B cell (primary cell): ENCODE results near the gene NRXN2. TPM values are rescaled to one million over a fixed set of nuclear protein-coding genes. Genes with fewer than 3 reads are reported as not detected.

Source experiments
- ATAC-seq: fragments of 200-7000 bp; cut with Tn5 transposase; one replicate; pipeline ENCODE4 v1.10.0; 2021; ENCODE audit warnings: low read depth, mild to moderate bottlenecking, moderate number of reproducible peaks, moderate library complexity
- CTCF ChIA-PET: fragments of 350-600 bp; sonication (Branson Sonifier 250); formaldehyde crosslinking; loops from one replicate; lab custom pipeline; 2021; ENCODE audit warnings: antibody characterized with exemption, inconsistent platforms; lab: Charles Lee
- POLR2A ChIA-PET: fragments of 350-600 bp; sonication (Branson Sonifier 250); formaldehyde crosslinking; loops from one replicate; lab custom pipeline; 2021; ENCODE audit warnings: antibody characterized with exemption; lab: Charles Lee
- DNase-seq: peaks from one replicate; pipeline ENCODE4 v3.0.0; 2013
- H2AFZ ChIP-seq: 2 replicates; pipeline ENCODE4 v1.6.1; 2012; ENCODE audit warnings: mild to moderate bottlenecking, low read depth, low read length; ENCODE audit not compliant: insufficient read depth, poor library complexity, severe bottlenecking
- H3K27ac ChIP-seq, 2 donors: 1 replicate in 1 of 2; 2 replicates in 1 of 2; pipeline ENCODE4 v1.5.1; 2012 to 2013; ENCODE audit warnings: low read length in 2 of 2, mild to moderate bottlenecking in 2 of 2, moderate library complexity in 1 of 2
- H3K27me3 ChIP-seq, 4 experiments: fragments of 200-600 bp in 1 of 4; sonication (generic) in 1 of 4; replicated peaks in 1 of 4; 1 replicate in 2 of 4; 2 replicates in 2 of 4; pipeline versions ENCODE4 v1.6.1 to v1.7.0; 2013 to 2016; ENCODE audit warnings: low read length in 3 of 4, mild to moderate bottlenecking in 2 of 4, mixed read lengths in 1 of 4, moderate library complexity in 1 of 4; ENCODE audit not compliant: insufficient read depth in 4 of 4, control insufficient read depth in 3 of 4; ENCODE audit errors: control extremely low read depth in 1 of 4
- H3K36me3 ChIP-seq, 2 experiments: replicated peaks in 1 of 2; 1 replicate in 1 of 2; 2 replicates in 1 of 2; pipeline versions ENCODE4 v1.6.1 to v1.7.1; 2013; ENCODE audit warnings: low read length in 1 of 2; ENCODE audit not compliant: insufficient read depth in 2 of 2, control insufficient read depth in 1 of 2; ENCODE audit errors: control extremely low read depth in 1 of 2, extremely low read depth in 1 of 2
- H3K4me1 ChIP-seq, 2 donors: fragments of 200-600 bp in 1 of 2; sonication (generic) in 1 of 2; 1 replicate in 1 of 2; 2 replicates in 1 of 2; pipeline versions ENCODE4 v1.5.1 to v1.6.1; 2013 to 2017; ENCODE audit warnings: low read length in 2 of 2; ENCODE audit not compliant: control insufficient read depth in 2 of 2, insufficient read depth in 2 of 2
- H3K4me2 ChIP-seq: replicated peaks from 2 replicates; pipeline ENCODE3; 2012; ENCODE audit warnings: mild to moderate bottlenecking, low read depth, low read length; ENCODE audit not compliant: poor library complexity, severe bottlenecking
- H3K4me3 ChIP-seq, 5 experiments: fragments of 200-600 bp in 1 of 5; sonication (generic) in 1 of 5; 1 replicate in 3 of 5; 2 replicates in 2 of 5; pipeline versions ENCODE4 v1.5.1 to v1.7.0; 2011 to 2016; ENCODE audit warnings: low read length in 4 of 5, mild to moderate bottlenecking in 4 of 5, low read depth in 2 of 5, control low read depth in 1 of 5, moderate library complexity in 1 of 5; ENCODE audit not compliant: insufficient read depth in 1 of 5; ENCODE audit errors: control extremely low read depth in 1 of 5, extremely low read depth in 1 of 5
- H3K79me2 ChIP-seq: fragments of 200-600 bp; sonication (generic); one replicate; pipeline ENCODE4 v1.6.0; 2016; ENCODE audit warnings: low read length; ENCODE audit not compliant: control insufficient read depth, insufficient read depth
- H3K9ac ChIP-seq: fragments of 200-600 bp; sonication (generic); 2 replicates; pipeline ENCODE4 v1.6.1; 2017; ENCODE audit warnings: mild to moderate bottlenecking, low read length, moderate library complexity
- H3K9me3 ChIP-seq, 3 donors: one replicate each; pipeline versions ENCODE4 v1.6.1 to v1.7.1; 2013; ENCODE audit warnings: low read length in 2 of 3; ENCODE audit not compliant: control insufficient read depth in 2 of 3, insufficient read depth in 1 of 3; ENCODE audit errors: control extremely low read depth in 1 of 3
- H4K20me1 ChIP-seq: 2 replicates; pipeline ENCODE4 v1.6.0; 2012; ENCODE audit warnings: mild to moderate bottlenecking, low read length; ENCODE audit not compliant: insufficient read depth, control insufficient read depth, poor library complexity, severe bottlenecking
- H3K27ac Mint-ChIP-seq: one replicate; pipeline ENCODE4 v1.8.0; 2021; ENCODE audit warnings: mixed read lengths
- H3K27me3 Mint-ChIP-seq: one replicate; pipeline ENCODE4 v1.8.0; 2021; ENCODE audit warnings: mixed read lengths
- H3K4me1 Mint-ChIP-seq: one replicate; pipeline ENCODE4 v1.8.0; 2021; ENCODE audit warnings: mixed read lengths
- H3K4me3 Mint-ChIP-seq: one replicate; pipeline ENCODE4 v1.8.0; 2021; ENCODE audit warnings: mixed read lengths
- H3K9me3 Mint-ChIP-seq: one replicate; pipeline ENCODE4 v1.8.0; 2022; ENCODE audit warnings: mixed read lengths; ENCODE audit not compliant: insufficient read depth
- EZH2 ChIP-seq: IDR thresholded peaks from 2 replicates; pipeline ENCODE4 v1.6.1; 2012; ENCODE audit warnings: borderline replicate concordance, low read depth, mild to moderate bottlenecking, moderate library complexity, low read length; ENCODE audit not compliant: insufficient read depth, poor library complexity, severe bottlenecking
- WGBS: methylation state at CpG from one replicate; pipeline ENCODE4 v1.1.5; 2013; ENCODE audit warnings: missing lambda C conversion rate; ENCODE audit not compliant: insufficient coverage; 5-methylcytosine and 5-hydroxymethylcytosine counted together
- intact Hi-C: fragments of 100-400 bp; cut with micrococcal nuclease; formaldehyde crosslinking; loops from one replicate; pipeline ENCODE4 v1.10.0; 2022
- polyA plus RNA-seq: library from polyadenylated mRNA; depleted of rRNA; stranded (reverse); fragments of >200 nt; gene quantifications from 2 replicates; pipeline ENCODE4 v1.2.3, GENCODE V29; 2012
- total RNA-seq, 2 donors: library from RNA; stranded (reverse); fragments of 120-200 nt in 1 of 2; gene quantifications; 1 replicate in 1 of 2; 2 replicates in 1 of 2; pipeline versions ENCODE4 v1.2.3 to v1.2.4, GENCODE V29; 2013 to 2022
- TF ChIP-seq, protein P1 (sequence below): fragments of 200-600 bp; IDR thresholded peaks from one replicate; pipeline ENCODE4 v1.8.0; 2022; ENCODE audit warnings: antibody characterized with exemption, mild to moderate bottlenecking

The NRXN2 gene
- total and polyA plus RNA-seq, 2 donors (not counting 1 experiment from before 2014, with no cell fraction given): 0.01 to 0.52 TPM

DNA sequence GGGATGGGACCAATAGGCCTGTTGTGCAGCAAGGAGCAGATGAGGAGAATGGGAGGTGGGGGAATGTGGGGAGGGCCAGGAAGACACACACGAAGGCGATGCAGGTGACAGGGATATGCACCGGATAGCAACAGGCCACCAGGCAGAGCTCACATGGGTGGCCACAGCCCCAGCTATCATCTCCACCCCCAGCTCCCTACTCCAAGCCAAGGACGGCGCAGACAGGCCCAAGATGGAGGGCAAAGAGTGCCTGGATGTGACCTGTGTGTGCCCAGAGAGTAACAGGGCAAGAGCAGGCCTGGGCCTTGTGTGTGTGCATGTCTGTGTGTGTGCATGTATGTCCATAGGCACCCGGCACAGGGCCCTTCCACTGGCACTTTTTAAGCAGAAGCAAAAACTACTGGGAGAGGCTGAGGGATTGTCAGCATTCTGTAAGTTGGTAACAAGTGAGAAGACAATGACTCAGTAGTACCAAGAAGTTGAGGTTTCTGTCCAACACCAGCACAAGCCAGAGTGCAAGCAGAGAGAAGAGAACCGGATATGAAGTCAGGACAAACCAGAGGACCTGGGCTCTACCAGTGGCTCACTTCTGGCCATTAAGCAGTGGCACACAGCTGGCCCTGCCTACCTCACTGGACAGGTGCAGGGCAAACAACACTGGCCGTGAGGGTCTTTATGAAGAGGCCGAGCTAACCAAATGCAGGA is 36.4 kb downstream of the NRXN2 start:
- no peak for TF ChIP-seq EZH2
- TF ChIP-seq, protein P1, sequence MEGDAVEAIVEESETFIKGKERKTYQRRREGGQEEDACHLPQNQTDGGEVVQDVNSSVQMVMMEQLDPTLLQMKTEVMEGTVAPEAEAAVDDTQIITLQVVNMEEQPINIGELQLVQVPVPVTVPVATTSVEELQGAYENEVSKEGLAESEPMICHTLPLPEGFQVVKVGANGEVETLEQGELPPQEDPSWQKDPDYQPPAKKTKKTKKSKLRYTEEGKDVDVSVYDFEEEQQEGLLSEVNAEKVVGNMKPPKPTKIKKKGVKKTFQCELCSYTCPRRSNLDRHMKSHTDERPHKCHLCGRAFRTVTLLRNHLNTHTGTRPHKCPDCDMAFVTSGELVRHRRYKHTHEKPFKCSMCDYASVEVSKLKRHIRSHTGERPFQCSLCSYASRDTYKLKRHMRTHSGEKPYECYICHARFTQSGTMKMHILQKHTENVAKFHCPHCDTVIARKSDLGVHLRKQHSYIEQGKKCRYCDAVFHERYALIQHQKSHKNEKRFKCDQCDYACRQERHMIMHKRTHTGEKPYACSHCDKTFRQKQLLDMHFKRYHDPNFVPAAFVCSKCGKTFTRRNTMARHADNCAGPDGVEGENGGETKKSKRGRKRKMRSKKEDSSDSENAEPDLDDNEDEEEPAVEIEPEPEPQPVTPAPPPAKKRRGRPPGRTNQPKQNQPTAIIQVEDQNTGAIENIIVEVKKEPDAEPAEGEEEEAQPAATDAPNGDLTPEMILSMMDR: no peak
- CTCF ChIA-PET: interaction anchor here (1.1 kb wide), 1 partner anchor 17 kb away, joined by 4 read pairs; no protein-coding TSS in a partner anchor

DNA sequence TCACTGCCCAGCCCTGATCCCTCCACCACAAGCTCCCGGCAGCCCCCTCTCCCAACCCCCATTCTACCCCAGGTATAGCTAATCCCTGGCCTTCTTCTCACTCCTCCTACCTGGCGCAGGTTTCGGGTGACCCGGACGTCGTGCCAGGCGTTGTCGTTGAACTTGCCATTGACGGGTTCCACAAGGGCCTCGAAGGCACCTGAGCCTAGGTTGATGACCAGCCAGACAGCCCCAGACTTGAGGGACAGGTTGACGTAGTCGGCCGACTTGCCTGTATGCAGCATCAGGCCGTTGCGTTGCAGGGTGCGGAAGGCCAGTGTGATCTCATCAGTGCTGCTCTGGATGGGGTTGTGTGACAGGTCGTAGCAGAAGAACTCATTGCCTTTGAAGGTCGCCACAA is 37.5 kb downstream of the NRXN2 start:
- H3K36me3 ChIP-seq: no peaks in the 10 kb centered on the region

More for the DNA sequence above, 36.4 kb downstream of the NRXN2 start:
- WGBS: 72% methylated on average over 4 of the region's 9 CpGs
- H3K9me3 ChIP-seq: no peaks in the 10 kb centered on the region
- no peak overlapping the region for H3K9ac ChIP-seq
- H2AFZ ChIP-seq: no peak overlapping the region
- no peaks in the 10 kb centered on the region for H3K36me3 ChIP-seq
- H3K27ac ChIP-seq: no peak overlapping the region
- intact Hi-C loops: no loop called here
- H3K27me3 ChIP-seq: peaks cover 0 to 5% (median 1%) of the 10 kb centered on the region in 4 experiments
- no peak overlapping the region for H3K4me2 ChIP-seq
- no peaks in the 10 kb centered on the region for H3K79me2 ChIP-seq
- H4K20me1 ChIP-seq: no peaks in the 10 kb centered on the region
- H3K4me3 ChIP-seq: no peak overlapping the region
- peaks cover 14% of the 10 kb centered on the region for H3K4me1 Mint-ChIP-seq
- H3K4me3 Mint-ChIP-seq: no peak overlapping the region
- POLR2A ChIA-PET: no interaction called here
- peaks cover 7 to 13% of the 10 kb centered on the region in 2 donors for H3K4me1 ChIP-seq
- no peak overlapping the region for H3K27ac Mint-ChIP-seq
- no peak for DNase-seq
- no peak for ATAC-seq
- peaks cover 2% of the 10 kb centered on the region for H3K27me3 Mint-ChIP-seq
- no peaks in the 10 kb centered on the region for H3K9me3 Mint-ChIP-seq

More for the DNA sequence above, 37.5 kb downstream of the NRXN2 start:
- Histone ChIP-seq H3K27me3 (no peaks in the 10 kb centered on the region), H3K9ac (no peak overlapping the region), H3K27ac (no peak overlapping the region), H3K79me2 (no peaks in the 10 kb centered on the region), H3K4me2 (no peak overlapping the region), H3K4me3 (no peak overlapping the region), H4K20me1 (no peaks in the 10 kb centered on the region), H3K9me3 (no peaks in the 10 kb centered on the region), H3K4me1 (peaks cover 7 to 13% of the 10 kb centered on the region in 2 donors), H2AFZ (no peak overlapping the region)
- H3K4me3 Mint-ChIP-seq: no peak overlapping the region
- H3K27ac Mint-ChIP-seq: no peak overlapping the region
- peaks cover 12% of the 10 kb centered on the region for H3K4me1 Mint-ChIP-seq
- DNase-seq (no peak), ATAC-seq (no peak)
- ChIA-PET POLR2A (no interaction called here), CTCF (no interaction called here)
- 99% methylated on average over 18 of the region's 18 CpGs for WGBS
- no peaks in the 10 kb centered on the region for H3K27me3 Mint-ChIP-seq
- TF ChIP-seq EZH2: no peak
- TF ChIP-seq, protein P1: no peak
- intact Hi-C loops: no loop called here
- H3K9me3 Mint-ChIP-seq: no peaks in the 10 kb centered on the region
